RPMI7951 (cell line): Measurements from ENCODE around the gene FREY1. TPM values are rescaled to one million over a fixed set of nuclear protein-coding genes. Genes with fewer than 3 reads are reported as not detected.

Experiments
- DNase-seq: peaks from one replicate; pipeline ENCODE4 v3.0.0-alpha.2; 2012; ENCODE audit warnings: low read depth
- total RNA-seq: library from RNA; depleted of rRNA; stranded (reverse); fragments of >200 nt; shearing (Covaris generic); gene quantifications from 2 replicates; pipeline ENCODE4 v1.2.3, GENCODE V29; 2014

The FREY1 gene
- total RNA-seq, 1 experiment from 2014 or later, result not detected

GRCh38 chr11:45928535-45929215, 21.6 kb upstream of the FREY1 start:
- DNase-seq, result no peak

- DNase-seq, result no peak
These were observed 20.8 kb upstream of the FREY1 start for GRCh38 chr11:45927684-45928413.

GRCh38 chr11:45927332-45927683, 20.2 kb upstream of the FREY1 start:
- DNase-seq, result no peak

- DNase-seq, result no peak
These were observed 19.7 kb upstream of the FREY1 start for GRCh38 chr11:45926536-45927331.

GRCh38 chr11:45926001-45926401, 18.9 kb upstream of the FREY1 start:
- no peak for DNase-seq

- no peak for DNase-seq
These were observed 18.5 kb upstream of the FREY1 start for GRCh38 chr11:45925550-45925949.

GRCh38 chr11:45924927-45925326, 17.9 kb upstream of the FREY1 start:
- DNase-seq, result no peak

GRCh38 chr11:45924036-45924915, 17.2 kb upstream of the FREY1 start:
- no peak for DNase-seq

- no peak for DNase-seq
These were observed 15.5 kb upstream of the FREY1 start, which contains the start of gene LARGE2 for GRCh38 chr11:45922425-45923082. TSS of gene LARGE2 (plus strand) at chr11:45922656. CDS start at chr11:45922883, 227 bp downstream.

- DNase-seq, result no peak
These were observed 14.7 kb upstream of the FREY1 start for GRCh38 chr11:45921561-45922424.

GRCh38 chr11:45920531-45921477, 13.7 kb upstream of the FREY1 start:
- no peak for DNase-seq

- no peak for DNase-seq
These were observed 12.9 kb upstream of the FREY1 start for GRCh38 chr11:45919806-45920530.

GRCh38 chr11:45918962-45919675, 12.0 kb upstream of the FREY1 start:
- DNase-seq, result no peak

GRCh38 chr11:45918331-45918941, 11.4 kb upstream of the FREY1 start:
- peak; percentile 70 for DNase-seq

GRCh38 chr11:45917623-45918330, 10.7 kb upstream of the FREY1 start, which contains the start of gene PEX16:
TSS of gene PEX16 (minus strand) at chr11:45917877. CDS start at chr11:45917811, 66 bp downstream.
- DNase-seq, result peak; percentile 97

- no peak for DNase-seq
These were observed 10.2 kb upstream of the FREY1 start for GRCh38 chr11:45917286-45917622.
